Neural cell (in vitro differentiated cells): ENCODE measurements around the gene PTPRK. TPM values are rescaled to one million over a fixed set of nuclear protein-coding genes. Genes with fewer than 3 reads are reported as not detected.

Source experiments
- H2AFZ ChIP-seq: fragments of 200-600, 300-800 bp; sonication (generic), shearing (Covaris generic); 2 replicates; pipeline ENCODE4 v1.6.0; 2014; ENCODE audit warnings: low read depth, mild to moderate bottlenecking, antibody characterized with exemption, low read length, moderate library complexity
- H3F3A ChIP-seq: fragments of 200-600 bp; shearing (Covaris generic); 2 replicates; pipeline ENCODE4 v1.6.1; 2016; ENCODE audit warnings: mild to moderate bottlenecking, moderate library complexity, mixed read lengths, antibody characterized with exemption, low read length; ENCODE audit not compliant: insufficient read depth, poor library complexity, severe bottlenecking
- H3K27ac ChIP-seq: fragments of 200-600, 300-800 bp; sonication (generic), shearing (Covaris generic); 2 replicates; pipeline ENCODE4 v1.5.1; 2014; ENCODE audit warnings: mild to moderate bottlenecking, low read length, moderate library complexity
- H3K27me3 ChIP-seq: fragments of 300-800, 200-600 bp; sonication (generic), shearing (Covaris generic); 2 replicates; pipeline ENCODE4 v1.6.0; 2014; ENCODE audit warnings: mild to moderate bottlenecking, low read depth, low read length, moderate library complexity; ENCODE audit not compliant: insufficient read depth
- H3K36me3 ChIP-seq: fragments of 300-800, 200-600 bp; sonication (generic), shearing (Covaris generic); 2 replicates; pipeline ENCODE4 v1.5.1; 2014; ENCODE audit warnings: mild to moderate bottlenecking, antibody characterized with exemption, low read length, moderate library complexity; ENCODE audit not compliant: insufficient read depth
- H3K4me2 ChIP-seq: fragments of 300-800, 200-600 bp; sonication (generic), shearing (Covaris generic); 2 replicates; pipeline ENCODE4 v1.6.0; 2014; ENCODE audit warnings: mild to moderate bottlenecking, low read length
- H3K4me3 ChIP-seq: fragments of 300-800, 200-600 bp; sonication (generic), shearing (Covaris generic); 2 replicates; pipeline ENCODE4 v1.5.1; 2014; ENCODE audit warnings: mild to moderate bottlenecking, low read length, moderate library complexity
- H3K79me2 ChIP-seq: fragments of 200-600 bp; shearing (Covaris generic); replicated peaks from 2 replicates; pipeline ENCODE4 v1.6.0; 2014; ENCODE audit warnings: mild to moderate bottlenecking, low read length, moderate library complexity; ENCODE audit not compliant: insufficient read depth
- H3K9ac ChIP-seq: fragments of 300-800, 200-600 bp; sonication (generic), shearing (Covaris generic); 2 replicates; pipeline ENCODE4 v1.6.1; 2016; ENCODE audit warnings: mild to moderate bottlenecking, low read length, mixed read lengths
- H3K9me2 ChIP-seq: fragments of 200-600 bp; shearing (Covaris generic); 2 replicates; pipeline ENCODE4 v1.6.1; 2016; ENCODE audit warnings: mild to moderate bottlenecking, low read length, mixed read lengths; ENCODE audit not compliant: insufficient read depth
- H3K9me3 ChIP-seq: fragments of 200-600, 300-800 bp; sonication (generic), shearing (Covaris generic); 2 replicates; pipeline ENCODE4 v1.6.1; 2016; ENCODE audit warnings: mild to moderate bottlenecking, mixed run types, low read length, moderate library complexity, mixed read lengths
- H4K20me1 ChIP-seq: fragments of 200-600 bp; shearing (Covaris generic); 2 replicates; pipeline ENCODE4 v1.6.1; 2016; ENCODE audit warnings: mild to moderate bottlenecking, mixed run types; ENCODE audit not compliant: insufficient read depth
- CTCF ChIP-seq: fragments of 450-650 bp; IDR thresholded peaks from 2 replicates; pipeline ENCODE4 v1.5.1; 2014; ENCODE audit warnings: antibody characterized with exemption, mild to moderate bottlenecking, moderate library complexity; ENCODE audit not compliant: poor library complexity, severe bottlenecking
- EP300 ChIP-seq: fragments of 450-650 bp; conservative IDR thresholded peaks from 2 replicates; pipeline ENCODE4 v1.6.1; 2014; ENCODE audit warnings: antibody characterized with exemption, mild to moderate bottlenecking, moderate library complexity; ENCODE audit not compliant: poor library complexity, severe bottlenecking
- EZH2 ChIP-seq: fragments of 200-600, 300-800 bp; shearing (Covaris generic), sonication (generic); IDR thresholded peaks from 2 replicates; pipeline ENCODE4 v1.6.1; 2014; ENCODE audit warnings: antibody characterized with exemption, low read length, borderline replicate concordance, mild to moderate bottlenecking; ENCODE audit not compliant: insufficient read depth, poor library complexity, severe bottlenecking
- MXI1 ChIP-seq: fragments of 450-650 bp; conservative IDR thresholded peaks from 2 replicates; pipeline ENCODE4 v1.6.1; 2014; ENCODE audit warnings: antibody characterized with exemption, mild to moderate bottlenecking; ENCODE audit not compliant: poor library complexity, severe bottlenecking
- POLR2AphosphoS5 ChIP-seq: IDR thresholded peaks from 2 replicates; pipeline ENCODE4 v1.6.1; 2012
- RAD21 ChIP-seq: fragments of 450-650 bp; conservative IDR thresholded peaks from 2 replicates; pipeline ENCODE4 v1.6.1; 2014; ENCODE audit warnings: antibody characterized with exemption, mild to moderate bottlenecking, moderate library complexity
- REST ChIP-seq: IDR thresholded peaks from 2 replicates; pipeline ENCODE4 v1.6.1; 2012; ENCODE audit warnings: borderline replicate concordance
- SMC3 ChIP-seq: fragments of 450-650 bp; conservative IDR thresholded peaks from 2 replicates; pipeline ENCODE4 v1.6.1; 2014; ENCODE audit warnings: antibody characterized with exemption, mild to moderate bottlenecking, moderate library complexity; ENCODE audit not compliant: poor library complexity
- polyA plus RNA-seq: library from polyadenylated mRNA; depleted of rRNA; stranded (reverse); fragments of >200 nt; gene quantifications from 2 replicates; pipeline ENCODE4 v1.2.3, GENCODE V29; 2014

Gene PTPRK
- polyA plus RNA-seq, 1 donor from 2014 or later: 10.4 TPM

GRCh38 chr6:128280066-128280465 lies 240.3 kb downstream of the PTPRK start:
- Histone ChIP-seq H3F3A (no peaks in the 10 kb centered on the region), H3K79me2 (no peaks in the 10 kb centered on the region), H3K9ac (no peak overlapping the region), H3K4me2 (no peak overlapping the region), H4K20me1 (no peaks in the 10 kb centered on the region), H3K9me2 (no peaks in the 10 kb centered on the region), H2AFZ (no peak overlapping the region), H3K9me3 (no peaks in the 10 kb centered on the region), H3K36me3 (no peaks in the 10 kb centered on the region), H3K27me3 (no peaks in the 10 kb centered on the region), H3K27ac (no peak overlapping the region), H3K4me3 (no peak overlapping the region)
- TF ChIP-seq SMC3: no peak

- H3K27ac ChIP-seq: no peak overlapping the region
- no peaks in the 10 kb centered on the region for H3K36me3 ChIP-seq
- H3K9me2 ChIP-seq: no peaks in the 10 kb centered on the region
- H4K20me1 ChIP-seq: no peaks in the 10 kb centered on the region
- H3K4me3 ChIP-seq: no peak overlapping the region
- no peaks in the 10 kb centered on the region for H3K27me3 ChIP-seq
- TF ChIP-seq RAD21 (no peak), EZH2 (no peak), MXI1 (no peak), POLR2AphosphoS5 (no peak)
- no peak overlapping the region for H2AFZ ChIP-seq
- H3K4me2 ChIP-seq: no peak overlapping the region
- H3K79me2 ChIP-seq: no peaks in the 10 kb centered on the region
- H3K9me3 ChIP-seq: no peaks in the 10 kb centered on the region
- H3K9ac ChIP-seq: no peak overlapping the region
- H3F3A ChIP-seq: no peaks in the 10 kb centered on the region
These were observed 241.6 kb downstream of the PTPRK start for GRCh38 chr6:128278836-128279235.

GRCh38 chr6:128277379-128277778 lies 243.0 kb downstream of the PTPRK start:
- H3K79me2 ChIP-seq: no peaks in the 10 kb centered on the region
- no peaks in the 10 kb centered on the region for H3K36me3 ChIP-seq
- no peaks in the 10 kb centered on the region for H3K9me2 ChIP-seq
- no peak overlapping the region for H3K4me3 ChIP-seq
- no peaks in the 10 kb centered on the region for H3K27me3 ChIP-seq
- H3K4me2 ChIP-seq: no peak overlapping the region
- no peak for TF ChIP-seq EZH2
- no peak for TF ChIP-seq CTCF
- TF ChIP-seq SMC3: no peak
- TF ChIP-seq EP300: no peak
- TF ChIP-seq MXI1: no peak
- TF ChIP-seq REST: no peak
- no peak for TF ChIP-seq RAD21
- no peaks in the 10 kb centered on the region for H3F3A ChIP-seq
- no peak overlapping the region for H3K27ac ChIP-seq
- no peaks in the 10 kb centered on the region for H3K9me3 ChIP-seq
- no peak overlapping the region for H2AFZ ChIP-seq
- H3K9ac ChIP-seq: no peak overlapping the region
- no peaks in the 10 kb centered on the region for H4K20me1 ChIP-seq
